Measurements from ENCODE around the gene C16orf92.
"Not testable (repeated sequence)": the region's sequence is repeated elsewhere in the genome, so short reads cannot be mapped to it uniquely, and the experiment has no call there.

Gene C16orf92

GRCh38 chr16:30027588-30028437 lies 4.8 kb downstream of the C16orf92 start:
- no peak for DNase-seq

GRCh38 chr16:30028438-30029076 lies 5.6 kb downstream of the C16orf92 start:
- no peak for DNase-seq

GRCh38 chr16:30030011-30030685 lies 7.2 kb downstream of the C16orf92 start:
- no peak for DNase-seq

- no peak for DNase-seq
Observed at GRCh38 chr16:30030841-30031413, 7.9 kb downstream of the C16orf92 start, which contains the start of gene TLCD3B. TSS of gene TLCD3B (minus strand) at chr16:30031271. CDS start at chr16:30030527, 744 bp downstream.

GRCh38 chr16:30031477-30031918 lies 8.5 kb downstream of the C16orf92 start:
- DNase-seq = no peak

GRCh38 chr16:30032083-30032819 lies 9.3 kb downstream of the C16orf92 start:
- DNase-seq = peak; percentile 66

- DNase-seq = no peak
Observed at GRCh38 chr16:30033270-30033669, 10.3 kb downstream of the C16orf92 start.

GRCh38 chr16:30040221-30040620 lies 17.2 kb downstream of the C16orf92 start:
- no peak for DNase-seq

GRCh38 chr16:30040690-30041089 lies 17.7 kb downstream of the C16orf92 start:
- not testable (repeated sequence) for DNase-seq

GRCh38 chr16:30041841-30042240 lies 18.8 kb downstream of the C16orf92 start:
- DNase-seq = no peak

- DNase-seq = no peak
Observed at GRCh38 chr16:30046178-30046577, 23.2 kb downstream of the C16orf92 start.

- DNase-seq = no peak
Observed at GRCh38 chr16:30046588-30046987, 23.6 kb downstream of the C16orf92 start.

GRCh38 chr16:30049871-30050270 lies 26.9 kb downstream of the C16orf92 start:
- no peak for DNase-seq

GRCh38 chr16:30051518-30051917 lies 28.5 kb downstream of the C16orf92 start:
- DNase-seq = no peak

- DNase-seq = peak; percentile 93
Observed at GRCh38 chr16:30052671-30053372, 29.8 kb downstream of the C16orf92 start.

GRCh38 chr16:30053376-30054015 lies 30.5 kb downstream of the C16orf92 start:
- no peak for DNase-seq

GRCh38 chr16:30054451-30054850 lies 31.5 kb downstream of the C16orf92 start:
- no peak for DNase-seq

- DNase-seq = peak; percentile 54
Observed at GRCh38 chr16:30054959-30055553, 32.1 kb downstream of the C16orf92 start.

- DNase-seq = no peak
Observed at GRCh38 chr16:30060346-30060745, 37.3 kb downstream of the C16orf92 start.

GRCh38 chr16:30060836-30061554 lies 38.0 kb downstream of the C16orf92 start:
- no peak for DNase-seq
